22Rv1 (cell line): Measurements from ENCODE around the gene HDHD5.

ENCODE experiments used
- ZFX ChIP-seq: fragments of 450-650 bp; IDR thresholded peaks from 2 replicates; pipeline ENCODE4 v1.6.1; 2017; ENCODE audit warnings: antibody characterized with exemption, borderline replicate concordance
- TF ChIP-seq, protein P1 (sequence below): fragments of 450-650 bp; IDR thresholded peaks from 2 replicates; pipeline ENCODE4 v1.5.1; 2017; ENCODE audit warnings: mild to moderate bottlenecking

DNA sequence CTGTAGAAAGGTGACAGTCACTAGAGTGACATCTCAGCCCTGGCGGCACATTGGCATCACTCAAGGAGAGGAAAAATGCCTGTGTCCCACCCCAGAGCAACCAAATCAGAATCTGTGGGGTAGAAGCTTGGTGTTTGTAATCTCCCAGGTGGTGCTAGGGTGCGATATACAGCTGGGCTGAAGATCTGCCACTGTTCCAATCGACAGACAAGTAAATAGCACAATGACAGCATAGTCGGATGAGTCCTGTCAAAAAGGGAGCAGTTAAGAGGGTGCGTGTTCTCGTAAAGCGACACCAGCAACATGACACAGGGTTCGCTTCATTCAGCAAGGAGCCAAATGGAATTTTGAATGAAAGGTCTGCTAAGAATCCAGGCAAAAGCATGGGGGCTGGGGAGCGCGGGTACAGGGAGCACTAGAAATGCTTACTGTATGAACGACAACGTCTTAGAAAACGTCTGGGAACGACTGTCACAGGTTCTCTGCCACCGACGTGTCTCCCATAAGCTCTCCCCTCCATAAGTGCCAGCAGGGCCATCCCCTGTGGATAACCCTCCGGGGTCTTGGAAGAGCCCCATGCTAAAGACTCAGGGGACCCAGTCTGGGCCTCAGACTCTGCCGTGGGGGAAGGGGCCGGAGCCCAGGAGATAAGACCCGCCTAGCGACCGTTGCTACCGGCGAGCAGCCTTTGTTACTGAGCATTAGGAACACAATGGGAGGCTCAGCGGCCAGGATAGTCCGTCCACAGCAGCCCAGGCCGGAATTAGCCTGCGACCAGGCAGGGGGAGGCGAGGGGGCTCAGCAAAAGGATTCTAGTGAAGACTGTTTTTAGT lies 39.3 kb upstream of the HDHD5 start:
- TF ChIP-seq, protein P1, sequence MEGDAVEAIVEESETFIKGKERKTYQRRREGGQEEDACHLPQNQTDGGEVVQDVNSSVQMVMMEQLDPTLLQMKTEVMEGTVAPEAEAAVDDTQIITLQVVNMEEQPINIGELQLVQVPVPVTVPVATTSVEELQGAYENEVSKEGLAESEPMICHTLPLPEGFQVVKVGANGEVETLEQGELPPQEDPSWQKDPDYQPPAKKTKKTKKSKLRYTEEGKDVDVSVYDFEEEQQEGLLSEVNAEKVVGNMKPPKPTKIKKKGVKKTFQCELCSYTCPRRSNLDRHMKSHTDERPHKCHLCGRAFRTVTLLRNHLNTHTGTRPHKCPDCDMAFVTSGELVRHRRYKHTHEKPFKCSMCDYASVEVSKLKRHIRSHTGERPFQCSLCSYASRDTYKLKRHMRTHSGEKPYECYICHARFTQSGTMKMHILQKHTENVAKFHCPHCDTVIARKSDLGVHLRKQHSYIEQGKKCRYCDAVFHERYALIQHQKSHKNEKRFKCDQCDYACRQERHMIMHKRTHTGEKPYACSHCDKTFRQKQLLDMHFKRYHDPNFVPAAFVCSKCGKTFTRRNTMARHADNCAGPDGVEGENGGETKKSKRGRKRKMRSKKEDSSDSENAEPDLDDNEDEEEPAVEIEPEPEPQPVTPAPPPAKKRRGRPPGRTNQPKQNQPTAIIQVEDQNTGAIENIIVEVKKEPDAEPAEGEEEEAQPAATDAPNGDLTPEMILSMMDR = no peak
- TF ChIP-seq ZFX = no peak
